Small intestine (tissue), 7 donors: Measurements from ENCODE around the gene ENPP5. TPM values are rescaled to one million over a fixed set of nuclear protein-coding genes. Genes with fewer than 3 reads are reported as not detected.

ENCODE experiments used
- DNase-seq, 2 donors: peaks; one replicate each; pipeline versions ENCODE4 v3.0.0 to v3.0.0-alpha.2; 2013
- FAIRE-seq: peaks from 2 replicates; lab custom pipeline; 2012; peaks lifted over from hg19 to GRCh38; lab: Jason Lieb, UNC
- H3K27ac ChIP-seq, 3 donors: one replicate each; pipeline ENCODE4 v1.5.1; 2013; ENCODE audit warnings: low read length in 2 of 3, mild to moderate bottlenecking in 2 of 3, control low read depth in 1 of 3, inconsistent platforms in 1 of 3, low read depth in 1 of 3, moderate library complexity in 1 of 3
- H3K27me3 ChIP-seq, 3 donors: one replicate each; pipeline ENCODE4 v1.6.1; 2013; ENCODE audit warnings: low read length in 3 of 3, inconsistent platforms in 1 of 3; ENCODE audit not compliant: control insufficient read depth in 3 of 3, insufficient read depth in 3 of 3
- H3K36me3 ChIP-seq, 3 donors: one replicate each; pipeline ENCODE4 v1.6.1; 2013; ENCODE audit warnings: low read length in 3 of 3, inconsistent platforms in 1 of 3, low read depth in 1 of 3, mild to moderate bottlenecking in 1 of 3, moderate library complexity in 1 of 3; ENCODE audit not compliant: control insufficient read depth in 3 of 3, insufficient read depth in 2 of 3
- H3K4me1 ChIP-seq, 3 donors: one replicate each; pipeline ENCODE4 v1.6.1; 2013; ENCODE audit warnings: low read length in 2 of 3, inconsistent platforms in 1 of 3, low read depth in 1 of 3, mild to moderate bottlenecking in 1 of 3, moderate library complexity in 1 of 3; ENCODE audit not compliant: control insufficient read depth in 3 of 3, insufficient read depth in 2 of 3
- H3K4me3 ChIP-seq, 3 donors: one replicate each; pipeline ENCODE4 v1.5.1; 2013; ENCODE audit warnings: low read length in 3 of 3, control low read depth in 1 of 3, inconsistent platforms in 1 of 3, low read depth in 1 of 3, mild to moderate bottlenecking in 1 of 3, moderate library complexity in 1 of 3
- H3K9me3 ChIP-seq, 2 donors: one replicate each; pipeline ENCODE4 v1.6.1; 2013; ENCODE audit warnings: low read depth in 1 of 2, low read length in 1 of 2; ENCODE audit not compliant: control insufficient read depth in 2 of 2, insufficient read depth in 1 of 2
- WGBS, 3 donors: extraction: QIAGEN DNeasy Blood & Tissue Kit; methylation state at CpG; one replicate each; pipeline ENCODE4 v1.1.7; 2013; 5-methylcytosine and 5-hydroxymethylcytosine counted together
- polyA plus RNA-seq, 4 donors: library from polyadenylated mRNA; stranded (reverse) in 3 of 4; unstranded in 1 of 4; fragments of 200-250 nt in 3 of 4; fragments of 120-200 nt in 1 of 4; gene quantifications; one replicate each; pipeline versions ENCODE4 v1.2.1 to v1.2.3, GENCODE V29; 2013
- donor health status: healthy with polysubstance abuse.
- donor health status: control.
- donor health status: control.
- donor health status: Bipolar disorder and iron deficiency.
- donor health status: healthy.

The ENPP5 gene
- polyA plus RNA-seq, 4 donors: 0.67 to 10.4 (median 1.1) TPM

DNA sequence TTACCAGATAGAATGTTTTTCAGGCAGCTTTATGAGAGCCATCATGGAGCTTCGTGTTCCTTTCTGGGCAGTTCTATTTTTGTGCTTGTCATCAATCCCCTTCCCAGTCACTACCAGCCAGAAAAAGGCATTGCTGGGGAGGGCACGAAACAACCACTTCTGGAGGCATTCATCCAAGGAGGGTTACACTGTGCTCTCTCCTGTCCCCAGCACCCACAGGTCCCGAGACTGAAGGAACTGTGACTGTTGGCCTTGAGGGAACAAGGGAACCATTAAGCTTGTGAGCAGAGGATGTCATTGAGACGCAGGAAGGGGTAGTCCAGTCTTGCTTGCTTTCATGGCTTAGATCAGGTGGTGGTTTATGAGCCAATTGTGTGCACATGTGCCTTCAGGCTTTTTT lies 20.1 kb upstream of the ENPP5 start:
- Histone ChIP-seq H3K27me3 (no peaks in the 10 kb centered on the region), H3K9me3 (no peaks in the 10 kb centered on the region), H3K4me1 (no peaks in the 10 kb centered on the region), H3K4me3 (no peak overlapping the region), H3K36me3 (no peaks in the 10 kb centered on the region), H3K27ac (no peak overlapping the region)
- WGBS, 3 donors: 86 to 96% (median 91%) methylated on average over 4 of the region's 4 CpGs
- FAIRE-seq (no peak), DNase-seq (no peak)

DNA sequence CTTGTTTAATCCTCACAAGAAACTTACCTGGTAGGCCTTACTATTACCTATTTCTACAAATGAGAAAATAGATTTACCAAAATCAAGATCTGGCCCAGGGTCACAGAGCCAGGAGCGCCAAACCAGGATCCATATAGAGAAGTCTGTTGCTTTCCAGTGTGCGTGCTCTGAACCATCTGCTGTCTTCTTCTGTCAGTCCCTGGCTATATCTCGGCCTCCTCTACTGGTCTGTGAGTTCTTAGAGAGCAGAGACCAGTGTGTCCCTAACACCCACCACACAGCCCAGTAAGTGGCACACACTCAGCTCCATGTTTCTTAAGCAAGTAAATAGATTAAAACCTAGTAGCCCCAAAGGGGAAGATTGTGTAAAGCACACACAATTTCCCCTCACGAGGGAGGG lies 18.9 kb upstream of the ENPP5 start:
- Histone ChIP-seq H3K36me3 (no peaks in the 10 kb centered on the region), H3K4me3 (no peak overlapping the region), H3K27ac (no peak overlapping the region), H3K27me3 (no peaks in the 10 kb centered on the region), H3K4me1 (no peaks in the 10 kb centered on the region), H3K9me3 (no peaks in the 10 kb centered on the region)
- FAIRE-seq (no peak), DNase-seq (no peak)
- WGBS, 3 donors: 95 to 98% (median 97%) methylated on average over 4 of the region's 4 CpGs

DNA sequence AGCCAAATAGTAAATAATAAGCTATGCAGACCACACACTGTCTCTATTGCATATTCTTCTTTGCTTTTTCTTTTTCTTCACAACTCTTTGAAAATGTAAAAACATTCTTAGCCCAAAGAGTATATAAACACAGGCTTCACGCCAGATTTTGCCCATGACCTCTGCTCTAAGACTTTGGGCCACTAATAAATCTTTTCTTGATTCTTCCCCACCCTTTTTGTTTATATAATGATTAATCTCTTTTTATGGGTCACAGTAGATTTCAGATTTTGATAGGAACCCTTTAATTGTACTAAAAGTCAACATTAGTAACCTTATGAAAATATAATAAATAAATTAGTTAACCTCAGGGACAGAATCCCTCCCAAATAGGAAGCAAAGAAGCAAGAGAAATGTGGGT lies 15.8 kb upstream of the ENPP5 start:
- Histone ChIP-seq H3K9me3 (no peaks in the 10 kb centered on the region), H3K27me3 (no peaks in the 10 kb centered on the region), H3K4me1 (no peaks in the 10 kb centered on the region), H3K36me3 (no peaks in the 10 kb centered on the region), H3K4me3 (no peak overlapping the region), H3K27ac (no peak overlapping the region)
- FAIRE-seq: peak; percentile 88
- WGBS, 3 donors: 18 to 53% (median 32%) methylated on average over 1 of the region's 1 CpG
- peak; percentile 14 to 69 for DNase-seq

DNA sequence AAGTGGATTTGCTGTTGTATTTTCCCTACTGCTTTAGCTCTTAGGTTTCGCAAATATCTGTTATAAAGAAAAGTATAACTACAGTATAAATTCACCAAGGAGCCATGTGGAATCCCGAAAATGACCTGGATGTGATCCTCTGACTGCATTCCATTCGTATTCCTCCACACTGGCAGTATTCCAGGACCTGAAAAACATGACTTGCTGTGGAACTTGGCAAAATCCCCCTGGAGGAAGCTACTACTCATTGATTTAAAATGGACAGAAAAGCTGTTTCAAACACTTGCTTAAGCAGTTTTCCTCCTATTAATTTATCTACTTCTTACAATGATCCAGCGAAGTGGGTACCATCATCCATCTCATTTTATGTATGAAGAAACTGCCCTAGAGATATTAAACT lies 13.3 kb upstream of the ENPP5 start:
- no peaks in the 10 kb centered on the region for H3K27me3 ChIP-seq
- FAIRE-seq (no peak), DNase-seq (no peak)
- no peak overlapping the region for H3K27ac ChIP-seq
- H3K36me3 ChIP-seq: no peaks in the 10 kb centered on the region
- H3K9me3 ChIP-seq: no peaks in the 10 kb centered on the region
- no peaks in the 10 kb centered on the region for H3K4me1 ChIP-seq
- 65 to 73% (median 67%) methylated on average over 4 of the region's 4 CpGs for WGBS, 3 donors
- no peak overlapping the region for H3K4me3 ChIP-seq

DNA sequence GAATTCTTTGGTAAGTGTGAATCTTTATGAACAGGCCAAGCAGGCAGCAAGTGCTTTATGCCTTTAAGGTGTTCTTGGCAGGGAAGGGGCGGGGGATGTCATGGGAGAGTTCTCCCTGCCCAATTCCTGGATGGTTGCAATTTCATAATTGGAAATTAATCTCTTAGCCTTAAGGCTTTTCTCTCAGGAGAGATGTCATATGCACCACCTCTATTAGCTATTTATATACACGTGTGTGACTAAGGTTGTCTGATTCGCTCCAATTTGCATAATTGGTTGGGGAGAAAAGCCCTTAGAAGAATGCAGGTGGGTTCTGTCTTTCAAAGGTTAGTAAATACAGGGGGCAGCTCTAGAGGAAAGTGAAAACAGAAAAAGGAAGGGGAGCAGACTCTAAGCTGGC lies 5.2 kb upstream of the ENPP5 start:
- 75 to 79% (median 77%) methylated on average over 3 of the region's 3 CpGs for WGBS, 3 donors
- no peak overlapping the region for H3K27ac ChIP-seq
- H3K36me3 ChIP-seq: no peaks in the 10 kb centered on the region
- no peak overlapping the region for H3K4me3 ChIP-seq
- FAIRE-seq: no peak
- H3K27me3 ChIP-seq: no peaks in the 10 kb centered on the region
- no peak for DNase-seq
- H3K4me1 ChIP-seq: peaks cover 0 to 5% (median 0%) of the 10 kb centered on the region in 3 donors
- no peaks in the 10 kb centered on the region for H3K9me3 ChIP-seq

DNA sequence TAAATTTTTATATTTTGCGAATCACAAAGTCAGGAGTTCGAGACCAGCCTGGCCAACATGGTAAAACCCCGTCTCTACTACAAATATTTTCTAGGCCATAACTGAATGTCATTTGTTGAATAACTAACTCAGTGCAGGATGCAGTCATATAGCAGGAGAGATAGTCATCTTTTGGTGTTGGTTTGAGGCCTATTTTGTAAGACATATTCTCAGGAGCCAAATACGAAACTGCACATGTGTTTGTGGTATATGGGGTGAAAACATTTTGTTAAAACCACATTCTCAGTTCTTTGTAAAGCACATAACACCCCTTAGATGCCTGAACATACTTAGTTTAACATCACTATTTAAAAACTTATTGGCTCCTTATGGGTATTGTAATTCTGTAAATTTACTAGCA lies 4.7 kb upstream of the ENPP5 start:
- DNase-seq (peak in 1 of 2 donors; percentile 64), FAIRE-seq (no peak)
- no peaks in the 10 kb centered on the region for H3K36me3 ChIP-seq
- no peak overlapping the region for H3K4me3 ChIP-seq
- peak overlapping the region in 1 of 3 donors; percentile 43 for H3K27ac ChIP-seq
- peaks cover 0 to 5% (median 0%) of the 10 kb centered on the region in 3 donors for H3K4me1 ChIP-seq
- peaks cover 0 to 2% (median 0%) of the 10 kb centered on the region in 3 donors for H3K27me3 ChIP-seq
- H3K9me3 ChIP-seq: no peaks in the 10 kb centered on the region
- WGBS, 3 donors: 72 to 92% (median 74%) methylated on average over 4 of the region's 4 CpGs

DNA sequence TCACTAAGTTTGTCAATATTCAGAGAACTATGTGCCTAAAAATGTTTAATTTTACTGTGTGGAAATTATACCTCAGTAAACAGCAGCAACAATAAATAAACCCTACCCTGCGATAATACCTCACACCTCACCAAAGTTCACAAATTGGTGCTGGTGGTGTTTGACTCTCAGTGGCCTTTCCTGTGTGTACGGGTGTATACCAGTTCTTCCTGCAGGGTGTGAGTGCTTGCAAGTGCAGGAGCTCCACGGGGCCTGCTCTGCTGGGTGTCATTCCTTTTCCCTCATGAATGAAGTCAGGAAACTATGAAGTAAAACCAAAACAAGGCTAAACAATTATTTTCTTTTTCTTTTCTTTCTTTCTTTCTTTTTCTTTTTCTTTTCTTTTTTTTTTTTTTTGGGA lies 4.1 kb upstream of the ENPP5 start:
- Histone ChIP-seq H3K4me1 (peaks cover 0 to 6% (median 0%) of the 10 kb centered on the region in 3 donors), H3K36me3 (no peaks in the 10 kb centered on the region), H3K27me3 (peaks cover 0 to 2% (median 0%) of the 10 kb centered on the region in 3 donors), H3K9me3 (no peaks in the 10 kb centered on the region), H3K27ac (no peak overlapping the region), H3K4me3 (no peak overlapping the region)
- FAIRE-seq: no peak
- 54 to 60% (median 57%) methylated on average over 3 of the region's 3 CpGs for WGBS, 3 donors
- DNase-seq: peak in 1 of 2 donors; percentile 12

DNA sequence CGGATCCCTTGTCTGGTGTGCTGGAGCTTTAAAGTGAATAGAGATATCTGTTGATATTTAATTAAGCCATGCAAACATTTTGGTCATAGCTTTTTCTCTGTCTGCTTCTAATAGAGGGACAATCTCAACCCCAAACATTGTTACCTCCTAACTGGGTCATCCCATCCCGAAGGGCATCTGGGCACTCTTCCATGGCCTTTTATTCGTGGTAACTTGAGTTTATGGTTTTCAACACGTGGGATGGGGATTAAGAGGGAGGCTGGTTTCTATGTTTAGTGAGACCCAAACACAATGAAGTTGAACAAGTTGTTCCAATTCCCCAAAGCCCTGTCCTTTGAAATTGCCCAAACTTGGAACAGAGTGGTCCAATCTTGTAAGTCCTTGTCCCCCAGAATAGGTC lies 1.4 kb upstream of the ENPP5 start:
- peaks cover 0 to 2% (median 0%) of the 10 kb centered on the region in 3 donors for H3K27me3 ChIP-seq
- 83 to 86% (median 84%) methylated on average over 4 of the region's 4 CpGs for WGBS, 3 donors
- FAIRE-seq (no peak), DNase-seq (no peak)
- H3K27ac ChIP-seq: no peak overlapping the region
- H3K4me1 ChIP-seq: peaks cover 0 to 8% (median 0%) of the 10 kb centered on the region in 3 donors
- no peak overlapping the region for H3K4me3 ChIP-seq
- H3K9me3 ChIP-seq: no peaks in the 10 kb centered on the region
- H3K36me3 ChIP-seq: no peaks in the 10 kb centered on the region

DNA sequence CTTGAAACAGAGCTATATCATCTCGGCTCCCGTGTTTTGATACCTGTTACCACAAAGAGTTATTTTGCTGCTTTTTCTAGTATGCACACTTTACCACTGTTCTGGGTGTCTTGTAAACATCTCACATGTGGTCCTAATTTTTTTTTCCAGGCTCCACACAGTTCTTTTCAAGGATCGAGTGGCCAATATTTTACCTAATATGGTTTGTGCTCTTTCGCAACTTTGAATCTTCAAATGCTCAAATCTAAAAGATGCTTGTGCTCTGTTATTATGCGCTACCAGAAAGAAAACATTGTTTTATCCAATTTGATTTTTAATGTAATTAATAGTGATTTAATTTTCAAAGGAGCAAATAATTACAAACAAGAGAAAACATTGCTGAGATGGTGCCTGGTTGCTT lies 10.7 kb downstream of the ENPP5 start:
- Histone ChIP-seq H3K4me1 (no peaks in the 10 kb centered on the region), H3K4me3 (no peak overlapping the region), H3K27me3 (no peaks in the 10 kb centered on the region), H3K36me3 (no peaks in the 10 kb centered on the region), H3K9me3 (peaks cover 0 to 6% of the 10 kb centered on the region in 2 donors), H3K27ac (no peak overlapping the region)
- 92 to 98% (median 96%) methylated on average over 5 of the region's 5 CpGs for WGBS, 3 donors
- FAIRE-seq (no peak), DNase-seq (no peak)
